ENCODE results near the gene OR51M1.

The OR51M1 gene

GRCh38 chr11:5390210-5390609, 6.6 kb downstream of the OR51M1 start:
- no peak for DNase-seq

GRCh38 chr11:5394091-5394490, 10.5 kb downstream of the OR51M1 start:
- no peak for DNase-seq

- DNase-seq: no peak
Observed at GRCh38 chr11:5398936-5399335, 15.3 kb downstream of the OR51M1 start.

- DNase-seq: no peak
Observed at GRCh38 chr11:5405173-5405572, 21.6 kb downstream of the OR51M1 start.

- no peak for DNase-seq
Observed at GRCh38 chr11:5420993-5421392, 37.4 kb downstream of the OR51M1 start.

GRCh38 chr11:5421811-5422210, 38.2 kb downstream of the OR51M1 start, which contains the start of gene OR51Q1:
OR51Q1 (plus strand) TSS chr11:5422111; CDS start chr11:5422201, 90 bp downstream.
- DNase-seq: no peak

GRCh38 chr11:5423131-5423530, 39.5 kb downstream of the OR51M1 start:
- no peak for DNase-seq

- no peak for DNase-seq
Observed at GRCh38 chr11:5441414-5441813, 57.8 kb downstream of the OR51M1 start, which contains the start of gene OR51I1. OR51I1 (minus strand) TSS chr11:5441514; CDS start chr11:5441514, 0 bp downstream.

Data from stimulated activated naive CD4-positive, alpha-beta T cell treated with Interleukin-2 at 50 U/mL for 16 hours (primary cell).